HG03060 (cell line): ENCODE data around the gene CDC14A.

Experiments used
- ATAC-seq: cut with Tn5 transposase; IDR thresholded peaks from one replicate; pipeline ENCODE4 v1.9.1; 2021; ENCODE audit warnings: low read depth, moderate number of reproducible peaks; ENCODE audit not compliant: unreplicated experiment

CDC14A gene

DNA sequence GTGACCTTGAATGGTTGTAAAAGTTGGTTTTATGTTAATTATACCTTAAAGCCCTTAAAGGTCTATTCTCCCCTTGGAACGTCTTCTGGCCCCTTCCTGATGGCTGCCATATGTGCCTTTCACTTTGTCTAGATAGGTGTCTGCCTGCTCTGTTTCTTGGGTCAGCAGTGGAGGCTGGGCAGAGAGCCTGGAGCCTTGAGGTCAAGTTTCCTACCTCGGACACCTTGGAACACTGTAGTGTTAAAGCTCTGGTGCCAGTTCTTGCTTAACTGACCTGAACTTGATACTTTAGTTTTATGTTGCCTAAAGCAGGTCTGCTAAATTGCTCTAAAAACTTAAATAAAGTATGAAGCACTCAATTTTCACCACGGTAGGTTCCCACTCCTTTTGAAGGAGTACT is 86.5 kb downstream of the CDC14A start:
- no peak for ATAC-seq

GRCh38 chr1:100440075-100440809 is 87.9 kb downstream of the CDC14A start:
- no peak for ATAC-seq

GRCh38 chr1:100441146-100441545 is 88.8 kb downstream of the CDC14A start:
- ATAC-seq: no peak

DNA sequence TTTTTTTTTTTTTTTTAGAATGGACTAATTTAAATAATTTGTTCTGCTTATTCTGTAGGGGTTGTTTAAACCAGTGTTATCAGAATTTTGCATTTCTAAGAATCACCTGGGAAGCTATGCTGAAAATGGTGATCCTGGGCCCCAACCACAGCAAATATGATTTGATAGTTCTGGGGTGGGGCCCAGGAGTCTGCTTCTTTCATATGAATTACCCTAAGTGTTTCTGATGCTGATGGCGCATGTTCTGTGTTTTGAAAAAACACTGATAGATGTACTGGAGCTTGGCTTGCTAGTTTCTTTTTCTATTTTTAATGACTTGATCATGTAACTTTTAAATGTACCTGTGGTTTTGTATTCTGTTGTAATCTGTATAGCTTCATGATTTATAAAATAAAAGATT is 89.3 kb downstream of the CDC14A start:
- ATAC-seq: no peak

DNA sequence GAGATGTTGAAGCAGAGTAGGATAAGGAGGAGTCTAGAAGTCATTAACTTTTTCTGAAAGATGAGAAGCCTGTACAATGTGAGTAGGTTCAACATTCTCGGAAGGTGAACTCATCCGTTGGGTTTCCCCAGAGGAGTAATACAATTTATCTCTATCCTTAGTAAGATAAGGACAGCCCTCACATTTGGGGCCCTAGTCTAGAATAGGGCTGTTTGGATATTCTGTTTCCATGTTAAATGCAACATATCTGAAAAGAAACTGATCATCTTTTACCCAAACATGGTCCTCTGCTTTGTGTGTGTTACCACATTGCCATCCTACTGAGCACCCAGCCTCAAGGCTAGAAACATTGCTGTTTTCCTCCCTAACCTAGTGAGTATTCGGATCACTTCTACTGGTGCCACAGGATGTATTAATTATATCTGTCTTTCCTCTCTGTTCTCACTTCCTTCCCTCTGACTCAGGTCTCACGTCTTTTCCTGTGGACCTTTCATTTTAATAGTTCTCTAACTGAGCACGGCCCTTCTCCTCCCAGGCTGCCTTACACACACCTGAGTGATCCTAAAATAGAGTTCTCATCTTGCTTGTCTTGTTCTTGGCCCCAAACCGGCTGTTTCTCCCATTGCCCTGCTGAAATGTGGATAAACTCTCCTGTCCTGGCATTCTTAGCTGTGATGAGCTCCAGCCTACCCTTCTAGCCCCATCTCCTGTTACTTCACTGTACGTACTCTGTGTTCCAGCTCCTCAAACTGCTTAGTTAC is 91.7 kb downstream of the CDC14A start:
- ATAC-seq: peak; percentile 43

DNA sequence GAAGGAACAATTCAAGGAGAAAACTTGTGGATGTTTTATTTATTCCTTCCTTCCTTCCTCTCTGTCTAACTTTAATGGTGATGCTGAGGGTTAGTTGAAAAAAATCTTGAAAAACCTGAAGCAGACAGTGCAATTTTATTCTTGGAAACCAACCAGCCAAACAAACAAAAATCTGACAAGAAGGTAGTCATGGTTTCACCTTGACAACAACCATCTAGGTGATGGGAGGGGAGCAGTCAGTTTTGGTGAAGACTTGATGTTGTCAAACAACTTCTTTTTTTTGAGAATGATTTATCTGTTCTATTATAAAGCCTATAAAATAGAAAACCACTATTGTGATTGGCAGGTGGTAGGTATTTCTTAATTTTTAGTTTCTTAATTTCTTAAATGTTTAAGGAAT is 93.3 kb downstream of the CDC14A start:
- ATAC-seq: no peak

DNA sequence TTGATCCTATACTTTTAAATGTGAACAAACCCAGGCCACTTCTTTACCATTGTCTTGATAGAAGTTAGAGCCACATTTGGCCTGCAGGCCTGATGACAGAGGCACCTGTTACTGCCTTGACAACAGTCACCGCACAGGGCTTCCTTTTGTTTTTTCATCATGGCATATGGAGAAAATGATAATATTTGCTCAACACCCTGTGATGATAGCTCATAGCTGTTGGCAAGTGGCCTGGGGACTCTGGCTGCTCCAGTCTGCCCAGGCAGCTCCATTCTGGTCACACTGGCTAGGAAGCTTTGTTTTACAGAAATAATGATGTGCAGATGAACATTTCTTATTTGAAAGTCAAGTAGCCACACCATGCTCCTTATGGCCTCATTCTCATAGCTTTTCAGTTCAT is 96.1 kb downstream of the CDC14A start:
- ATAC-seq: no peak

- ATAC-seq: no peak
These were observed 97.2 kb downstream of the CDC14A start for GRCh38 chr1:100449477-100449876.

DNA sequence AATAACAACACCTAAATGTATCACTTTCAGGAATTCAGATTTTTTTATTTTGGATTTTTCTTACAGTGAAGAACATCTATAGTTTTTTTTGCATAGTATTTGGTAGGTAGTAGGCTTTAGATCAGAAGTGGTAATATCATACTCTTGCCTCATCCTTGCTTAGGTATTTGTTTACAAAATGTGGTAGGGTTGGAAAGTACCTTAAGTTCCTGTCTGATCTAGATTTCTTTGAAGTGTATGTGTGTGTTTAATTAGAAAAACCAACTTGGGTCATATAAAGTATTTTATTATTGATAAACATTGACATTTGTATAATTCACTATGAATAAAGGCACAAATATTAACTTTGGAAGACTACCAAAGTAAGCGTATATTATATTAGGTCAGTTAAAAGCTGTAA is 100.3 kb downstream of the CDC14A start:
- peak; percentile 46 for ATAC-seq

DNA sequence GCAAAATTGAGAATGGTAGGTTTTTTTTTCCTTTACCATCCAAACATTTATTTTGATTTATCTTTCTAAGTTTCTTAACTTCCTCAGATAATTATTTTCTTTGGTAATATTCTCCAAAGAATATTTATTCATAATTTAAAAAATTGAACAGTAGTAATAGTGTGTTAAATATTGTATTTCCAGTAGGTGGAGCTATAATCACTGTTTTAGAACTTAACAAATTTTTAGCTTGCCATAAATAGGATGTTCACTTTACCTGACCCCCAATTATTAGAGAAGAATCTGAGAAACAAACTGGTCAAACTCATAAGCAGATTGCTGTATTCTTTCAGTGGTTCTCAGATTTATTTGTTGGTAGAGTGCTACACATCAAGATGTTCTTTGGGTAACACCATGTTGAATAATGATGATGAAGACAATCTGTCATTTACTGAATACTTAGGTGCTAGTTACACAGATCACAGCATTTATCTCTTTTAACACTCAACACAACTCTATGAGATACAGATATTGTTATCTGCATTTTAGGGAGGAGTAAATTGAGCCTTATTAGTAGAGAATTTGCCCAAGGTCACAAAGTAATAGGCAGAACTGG is 103.3 kb downstream of the CDC14A start:
- no peak for ATAC-seq

GRCh38 chr1:100456880-100457279 is 104.6 kb downstream of the CDC14A start:
- ATAC-seq: no peak

GRCh38 chr1:100457683-100458082 is 105.4 kb downstream of the CDC14A start:
- ATAC-seq: no peak

DNA sequence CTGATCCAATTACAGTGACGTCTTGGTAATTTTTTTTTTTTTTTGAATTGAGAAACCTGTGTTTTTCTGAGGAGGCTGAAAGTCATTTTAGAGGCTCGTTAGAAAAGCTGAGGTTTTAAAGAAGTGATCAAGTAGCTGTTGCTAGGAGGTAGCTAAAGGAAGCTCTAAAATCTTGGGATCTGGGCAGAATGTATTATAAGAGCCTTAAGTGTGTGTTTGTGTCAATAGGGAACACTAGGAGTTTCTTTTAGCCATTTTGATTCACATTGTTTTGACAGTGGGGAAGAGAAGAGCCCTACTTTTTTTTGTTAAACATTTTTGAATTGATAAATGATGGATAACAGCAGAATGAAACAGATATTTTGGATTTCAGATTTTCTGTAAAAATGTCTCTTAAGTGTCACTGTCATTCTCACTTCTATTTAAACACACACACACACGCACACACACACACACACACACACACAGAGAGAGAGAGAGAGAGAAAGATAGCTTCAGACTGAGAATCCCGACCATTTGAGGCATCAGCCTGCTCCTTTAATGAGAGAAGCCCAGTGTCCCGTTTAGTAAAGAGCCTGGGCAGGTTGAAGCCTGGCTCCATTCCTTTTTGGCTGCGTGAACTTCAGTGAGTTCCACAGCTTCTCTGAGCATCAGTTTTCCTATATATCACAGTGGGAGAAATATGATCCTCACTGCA is 106.5 kb downstream of the CDC14A start:
- ATAC-seq: no peak

GRCh38 chr1:100459358-100460114 is 107.2 kb downstream of the CDC14A start:
- ATAC-seq: peak; percentile 55

DNA sequence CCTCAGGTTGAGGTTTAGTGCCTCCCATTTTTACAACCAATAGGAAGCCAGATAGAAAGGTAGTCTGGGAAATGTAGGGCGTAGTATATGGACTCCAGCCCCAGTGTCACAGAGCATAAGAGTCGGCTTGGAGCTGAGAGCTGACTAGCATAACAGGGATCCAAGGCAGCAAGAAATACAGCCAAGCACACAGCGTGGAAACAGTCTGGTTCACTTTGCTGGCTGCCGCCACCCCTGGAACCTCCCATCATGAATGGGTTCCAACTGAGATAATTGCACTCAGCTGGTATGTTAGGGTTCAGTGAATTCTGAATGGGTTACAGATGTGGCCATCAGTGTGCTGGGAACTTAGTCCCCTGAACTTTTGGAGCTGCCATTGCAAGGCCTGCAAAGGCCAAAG is 108.9 kb downstream of the CDC14A start:
- no peak for ATAC-seq

DNA sequence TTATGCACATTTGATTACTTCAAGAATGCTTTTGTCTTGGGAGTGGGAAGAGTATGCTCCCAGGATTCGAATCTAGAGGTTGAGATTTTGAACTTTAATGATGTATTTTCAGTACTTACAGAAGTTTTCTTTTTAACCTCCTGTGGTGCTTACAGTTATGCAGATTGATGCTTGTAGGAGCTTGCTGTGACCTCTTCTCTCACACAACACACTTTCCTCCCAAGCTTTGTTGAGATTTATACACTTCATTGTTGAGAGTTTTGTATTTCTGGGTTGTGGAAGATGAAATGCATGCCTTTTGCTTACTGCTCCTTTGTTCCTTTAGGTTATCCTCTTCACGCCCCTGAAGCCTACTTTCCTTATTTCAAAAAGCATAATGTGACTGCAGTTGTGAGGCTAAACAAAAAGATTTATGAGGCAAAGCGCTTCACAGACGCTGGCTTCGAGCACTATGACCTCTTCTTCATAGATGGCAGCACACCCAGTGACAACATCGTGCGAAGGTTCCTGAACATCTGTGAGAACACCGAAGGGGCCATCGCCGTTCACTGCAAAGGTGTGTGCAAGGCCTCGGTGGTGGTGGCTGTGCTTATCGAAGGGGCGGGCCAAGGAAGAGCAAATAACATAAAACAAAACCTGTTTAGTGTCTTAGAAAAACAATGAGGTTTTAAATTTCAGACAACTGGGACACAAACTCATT is 110.2 kb downstream of the CDC14A start:
- no peak for ATAC-seq

GRCh38 chr1:100463791-100464424 is 111.6 kb downstream of the CDC14A start:
- no peak for ATAC-seq

- ATAC-seq: no peak
These were observed 117.3 kb downstream of the CDC14A start for GRCh38 chr1:100469578-100469977.

DNA sequence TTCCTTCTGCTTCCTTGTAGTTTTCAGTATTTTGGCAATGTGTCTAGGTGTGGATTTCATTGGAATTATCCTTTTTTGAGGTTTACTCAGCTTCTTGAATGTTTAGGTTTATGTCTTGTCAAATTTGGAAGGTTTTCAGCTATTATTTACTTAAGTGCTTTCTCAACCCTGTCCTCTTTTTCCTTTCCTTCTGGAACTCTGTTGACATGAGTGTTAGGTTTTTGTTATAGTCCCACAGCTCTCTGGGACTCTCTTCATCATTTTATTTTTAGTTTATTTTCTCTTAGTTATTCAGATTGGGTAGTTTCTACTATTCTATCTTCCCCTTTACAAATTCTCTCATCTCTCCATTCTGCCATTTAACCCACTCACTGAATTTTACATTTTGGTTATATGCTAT is 122.5 kb downstream of the CDC14A start:
- no peak for ATAC-seq
